ENCODE data around the gene TNFSF11.

The TNFSF11 gene

GRCh38 chr13:42561752-42562467 is 12.0 kb upstream of the TNFSF11 start:
- no peak overlapping the region for H3K27ac ChIP-seq
- no peak for TF ChIP-seq CTCF (conservative IDR thresholded peaks at IDR 0.05)
- TF ChIP-seq ZFX (IDR thresholded peaks at IDR 0.05): no peak

- H3K27ac ChIP-seq: no peak overlapping the region
Observed at GRCh38 chr13:42567906-42568305, 6.0 kb upstream of the TNFSF11 start.

GRCh38 chr13:42569576-42570344 is 4.2 kb upstream of the TNFSF11 start:
- H3K27ac ChIP-seq: no peak overlapping the region
- TF ChIP-seq CTCF (conservative IDR thresholded peaks at IDR 0.05) (no peak), ZFX (IDR thresholded peaks at IDR 0.05) (no peak)

More at GRCh38 chr13:42567906-42568305, 6.0 kb upstream of the TNFSF11 start:
- TF ChIP-seq ZFX (IDR thresholded peaks at IDR 0.05): no peak
- TF ChIP-seq CTCF (conservative IDR thresholded peaks at IDR 0.05): no peak

GRCh38 chr13:42571895-42572294 is 2.1 kb upstream of the TNFSF11 start:
- no peak overlapping the region for H3K27ac ChIP-seq
- TF ChIP-seq ZFX (IDR thresholded peaks at IDR 0.05) (no peak), CTCF (conservative IDR thresholded peaks at IDR 0.05) (no peak)

- no peak overlapping the region for H3K27ac ChIP-seq
- TF ChIP-seq ZFX (IDR thresholded peaks at IDR 0.05): no peak
- no peak for TF ChIP-seq CTCF (conservative IDR thresholded peaks at IDR 0.05)
Observed at GRCh38 chr13:42574435-42575311, 721 bp downstream of the TNFSF11 start.

- no peak for TF ChIP-seq ZFX (IDR thresholded peaks at IDR 0.05)
- H3K27ac ChIP-seq: no peak overlapping the region; the same call in 1 of the 2 replicates
Observed at GRCh38 chr13:42575938-42576337, 2.0 kb downstream of the TNFSF11 start.

GRCh38 chr13:42577538-42577937 is 3.6 kb downstream of the TNFSF11 start:
- no peak for TF ChIP-seq ZFX (IDR thresholded peaks at IDR 0.05)
- H3K27ac ChIP-seq: no peak overlapping the region

GRCh38 chr13:42580644-42581043 is 6.7 kb downstream of the TNFSF11 start:
- TF ChIP-seq ZFX (IDR thresholded peaks at IDR 0.05) (no peak), CTCF (conservative IDR thresholded peaks at IDR 0.05) (no peak)
- no peak overlapping the region for H3K27ac ChIP-seq

Measured in C4-2B (cell line).